Vagina (tissue), 2 donors: ENCODE data around the gene AGFG1. TPM values are rescaled to one million over a fixed set of nuclear protein-coding genes. Genes with fewer than 3 reads are reported as not detected.

ENCODE experiments used
- DNase-seq, 2 donors: peaks; one replicate each; pipeline ENCODE4 v3.0.0-alpha.2; 2017; ENCODE audit errors: extremely low spot score in 2 of 2
- H3K27ac ChIP-seq: fragments of 200-600 bp; sonication (generic); one replicate; pipeline ENCODE4 v1.5.1; 2019
- H3K27me3 ChIP-seq: fragments of 200-600 bp; sonication (generic); one replicate; pipeline ENCODE4 v1.5.1; 2019
- H3K36me3 ChIP-seq, 2 donors: fragments of 200-600 bp; sonication (generic); one replicate each; pipeline ENCODE4 v1.5.1; 2017 to 2019
- H3K4me1 ChIP-seq: fragments of 200-600 bp; sonication (generic); one replicate; pipeline ENCODE4 v1.5.1; 2019
- H3K4me3 ChIP-seq, 2 donors: fragments of 200-600 bp; sonication (generic); 1 replicate in 1 of 2; 2 replicates in 1 of 2; pipeline ENCODE4 v1.5.1; 2016 to 2019
- H3K9me3 ChIP-seq: fragments of 200-600 bp; sonication (generic); one replicate; pipeline ENCODE4 v1.5.1; 2019
- POLR2A ChIP-seq, 2 donors: fragments of 450-650 bp; IDR thresholded peaks; one replicate each; pipeline ENCODE4 v1.6.1; 2017; ENCODE audit warnings: antibody characterized with exemption in 2 of 2, mild to moderate bottlenecking in 2 of 2, moderate library complexity in 2 of 2
- POLR2AphosphoS5 ChIP-seq, 2 donors: sonication (generic); formaldehyde crosslinking; IDR thresholded peaks; one replicate each; pipeline ENCODE4 v1.9.0; 2017; ENCODE audit warnings: antibody characterized with exemption in 2 of 2, mild to moderate bottlenecking in 2 of 2, low read depth in 1 of 2; ENCODE audit not compliant: insufficient read depth in 1 of 2
- intact Hi-C: fragments of 100-400 bp; cut with DNase I; formaldehyde crosslinking; loops from one replicate; pipeline ENCODE4 v1.15.1; 2023
- total RNA-seq: library from RNA; depleted of rRNA; stranded (reverse); fragments of >200 nt; gene quantifications from one replicate; pipeline ENCODE4 v1.2.3, GENCODE V29; 2016
- TF ChIP-seq, protein P1 (sequence below), 3 experiments: fragments of 450-650 bp in 2 of 3; fragments of 200-600 bp in 1 of 3; sonication (generic) in 1 of 3; IDR thresholded peaks; one replicate each; pipeline ENCODE4 v1.5.1; 2017 to 2019; ENCODE audit warnings: antibody characterized with exemption in 3 of 3, mild to moderate bottlenecking in 2 of 3, moderate library complexity in 2 of 3

The AGFG1 gene
- total RNA-seq, 1 donor from 2014 or later = 53.3 TPM

DNA sequence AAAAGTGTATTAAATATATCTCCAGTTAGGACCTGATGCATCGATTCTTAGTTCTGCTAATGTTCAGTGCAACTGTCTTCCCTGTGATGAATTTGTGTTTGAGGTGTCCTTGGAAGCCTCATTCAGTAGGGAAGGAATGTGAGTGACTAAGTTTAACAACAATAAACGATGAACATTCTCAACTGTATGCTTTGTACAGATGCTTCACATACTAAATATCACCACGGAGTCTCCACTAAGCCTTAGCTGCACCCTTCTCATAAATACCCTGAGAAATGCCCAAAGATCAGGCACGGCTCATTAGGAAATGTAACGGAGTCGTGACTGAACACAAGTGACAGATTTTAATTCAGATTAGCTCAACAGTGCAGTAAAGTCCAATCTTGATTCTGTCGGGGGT, 24.4 kb upstream of the AGFG1 start:
- no peak overlapping the region for H3K4me3 ChIP-seq
- TF ChIP-seq POLR2A (IDR thresholded peaks at IDR 0.05) = no peak
- no peak for TF ChIP-seq POLR2AphosphoS5 (IDR thresholded peaks at IDR 0.05; ENCODE audit: insufficient read depth in 1 of 2, low read depth in 1 of 2)
- TF ChIP-seq, protein P1, sequence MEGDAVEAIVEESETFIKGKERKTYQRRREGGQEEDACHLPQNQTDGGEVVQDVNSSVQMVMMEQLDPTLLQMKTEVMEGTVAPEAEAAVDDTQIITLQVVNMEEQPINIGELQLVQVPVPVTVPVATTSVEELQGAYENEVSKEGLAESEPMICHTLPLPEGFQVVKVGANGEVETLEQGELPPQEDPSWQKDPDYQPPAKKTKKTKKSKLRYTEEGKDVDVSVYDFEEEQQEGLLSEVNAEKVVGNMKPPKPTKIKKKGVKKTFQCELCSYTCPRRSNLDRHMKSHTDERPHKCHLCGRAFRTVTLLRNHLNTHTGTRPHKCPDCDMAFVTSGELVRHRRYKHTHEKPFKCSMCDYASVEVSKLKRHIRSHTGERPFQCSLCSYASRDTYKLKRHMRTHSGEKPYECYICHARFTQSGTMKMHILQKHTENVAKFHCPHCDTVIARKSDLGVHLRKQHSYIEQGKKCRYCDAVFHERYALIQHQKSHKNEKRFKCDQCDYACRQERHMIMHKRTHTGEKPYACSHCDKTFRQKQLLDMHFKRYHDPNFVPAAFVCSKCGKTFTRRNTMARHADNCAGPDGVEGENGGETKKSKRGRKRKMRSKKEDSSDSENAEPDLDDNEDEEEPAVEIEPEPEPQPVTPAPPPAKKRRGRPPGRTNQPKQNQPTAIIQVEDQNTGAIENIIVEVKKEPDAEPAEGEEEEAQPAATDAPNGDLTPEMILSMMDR (IDR thresholded peaks at IDR 0.05) = no peak
- intact Hi-C loops = no loop called here
- no peak for DNase-seq
- no peaks in the 10 kb centered on the region for H3K27me3 ChIP-seq
- H3K27ac ChIP-seq = no peak overlapping the region
- no peaks in the 10 kb centered on the region for H3K36me3 ChIP-seq
- H3K9me3 ChIP-seq = no peaks in the 10 kb centered on the region
- no peaks in the 10 kb centered on the region for H3K4me1 ChIP-seq

DNA sequence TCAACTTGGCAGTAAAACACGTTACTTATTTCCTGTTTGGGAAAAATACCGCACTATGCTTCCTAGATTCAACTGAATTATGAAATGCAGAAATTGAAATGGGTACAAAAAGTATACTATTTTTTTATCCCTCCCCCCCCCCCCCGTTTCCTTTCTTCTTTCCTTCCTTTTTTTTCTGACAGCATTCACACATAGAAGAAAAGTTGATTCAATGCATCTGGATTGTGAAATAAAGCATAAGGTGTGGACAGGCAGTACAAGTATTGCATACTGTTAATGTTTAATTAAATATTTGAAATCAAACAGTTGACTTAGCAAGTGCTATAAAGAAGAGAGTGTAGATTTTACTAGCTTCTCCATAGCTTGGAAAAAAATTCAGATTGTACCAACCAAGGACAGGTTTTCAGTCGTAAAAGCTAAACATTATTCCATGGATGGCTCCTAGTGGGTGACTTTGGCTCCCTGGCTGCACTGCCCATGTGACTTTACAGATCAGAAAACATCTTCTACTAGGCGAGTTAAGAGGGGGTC, 21.6 kb upstream of the AGFG1 start:
- Histone ChIP-seq H3K27ac (no peak overlapping the region), H3K9me3 (no peaks in the 10 kb centered on the region), H3K4me3 (no peak overlapping the region), H3K36me3 (no peaks in the 10 kb centered on the region), H3K4me1 (no peaks in the 10 kb centered on the region), H3K27me3 (no peaks in the 10 kb centered on the region)
- no peak for TF ChIP-seq POLR2A (IDR thresholded peaks at IDR 0.05)
- TF ChIP-seq, protein P1 (IDR thresholded peaks at IDR 0.05) = no peak
- TF ChIP-seq POLR2AphosphoS5 (IDR thresholded peaks at IDR 0.05; ENCODE audit: insufficient read depth in 1 of 2, low read depth in 1 of 2) = no peak
- intact Hi-C loops = no loop called here
- no peak for DNase-seq

DNA sequence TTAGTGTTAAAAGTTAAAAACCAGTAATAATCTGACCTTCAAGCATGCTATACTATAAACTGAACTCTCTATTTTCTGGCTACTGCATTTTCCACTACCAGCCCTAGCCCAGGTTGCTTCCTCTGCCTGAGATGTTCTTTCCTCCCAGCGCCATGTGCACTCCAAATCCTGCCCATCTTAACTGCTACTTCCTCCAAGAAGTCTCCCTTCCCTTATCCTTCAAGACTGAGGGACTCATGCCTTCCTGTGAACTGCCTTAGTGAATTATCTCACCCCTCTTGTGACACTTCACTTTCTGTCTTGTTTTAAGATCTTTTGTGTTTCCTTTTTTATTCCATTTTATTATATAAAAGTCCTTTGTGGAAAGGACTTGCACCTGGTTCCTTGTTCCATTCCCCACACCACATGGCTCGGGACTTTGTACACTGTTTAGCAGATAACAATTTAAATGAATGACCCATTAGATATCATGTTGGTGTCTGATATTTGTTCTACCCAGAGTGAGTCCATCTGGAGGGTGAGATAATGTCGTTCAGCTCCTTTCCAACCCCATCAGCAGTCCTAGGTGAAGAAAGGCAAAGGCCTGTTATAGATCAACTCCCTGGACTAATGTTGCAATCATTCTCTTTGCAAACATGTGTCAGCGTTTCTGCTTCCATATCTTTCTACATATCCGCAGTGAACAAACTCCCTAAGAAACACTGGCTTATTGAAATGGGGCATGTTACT, 20.9 kb upstream of the AGFG1 start:
- Histone ChIP-seq H3K27me3 (no peaks in the 10 kb centered on the region), H3K27ac (no peak overlapping the region), H3K4me1 (no peaks in the 10 kb centered on the region), H3K4me3 (no peak overlapping the region), H3K9me3 (no peaks in the 10 kb centered on the region), H3K36me3 (no peaks in the 10 kb centered on the region)
- TF ChIP-seq POLR2AphosphoS5 (IDR thresholded peaks at IDR 0.05; ENCODE audit: insufficient read depth in 1 of 2, low read depth in 1 of 2) (no peak), POLR2A (IDR thresholded peaks at IDR 0.05) (no peak)
- TF ChIP-seq, protein P1 (IDR thresholded peaks at IDR 0.05) = no peak
- intact Hi-C loops = no loop called here
- no peak for DNase-seq

DNA sequence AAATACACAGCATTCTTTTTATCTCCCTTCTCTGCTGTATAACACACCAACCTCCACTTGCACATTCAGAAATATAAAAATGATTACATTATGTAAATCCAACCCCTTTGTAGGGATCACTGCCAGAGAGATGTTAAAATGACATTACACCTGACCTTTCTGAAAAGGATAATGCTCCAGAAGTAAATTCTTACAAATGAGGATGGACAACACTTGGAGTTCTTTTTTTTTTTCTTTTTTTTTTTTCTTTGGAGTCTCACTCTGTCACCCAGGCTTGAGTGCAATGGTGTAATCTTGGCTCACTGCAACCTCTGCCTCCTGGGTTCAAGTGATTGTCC, 20.3 kb upstream of the AGFG1 start:
- H3K4me1 ChIP-seq = no peaks in the 10 kb centered on the region
- no peak overlapping the region for H3K27ac ChIP-seq
- H3K27me3 ChIP-seq = no peaks in the 10 kb centered on the region
- no peaks in the 10 kb centered on the region for H3K9me3 ChIP-seq
- no peak for TF ChIP-seq POLR2A (IDR thresholded peaks at IDR 0.05)
- TF ChIP-seq, protein P1 (IDR thresholded peaks at IDR 0.05) = no peak
- TF ChIP-seq POLR2AphosphoS5 (IDR thresholded peaks at IDR 0.05; ENCODE audit: insufficient read depth in 1 of 2, low read depth in 1 of 2) = no peak
- no peaks in the 10 kb centered on the region for H3K36me3 ChIP-seq
- intact Hi-C loops = no loop called here
- H3K4me3 ChIP-seq = no peak overlapping the region
- no peak for DNase-seq

DNA sequence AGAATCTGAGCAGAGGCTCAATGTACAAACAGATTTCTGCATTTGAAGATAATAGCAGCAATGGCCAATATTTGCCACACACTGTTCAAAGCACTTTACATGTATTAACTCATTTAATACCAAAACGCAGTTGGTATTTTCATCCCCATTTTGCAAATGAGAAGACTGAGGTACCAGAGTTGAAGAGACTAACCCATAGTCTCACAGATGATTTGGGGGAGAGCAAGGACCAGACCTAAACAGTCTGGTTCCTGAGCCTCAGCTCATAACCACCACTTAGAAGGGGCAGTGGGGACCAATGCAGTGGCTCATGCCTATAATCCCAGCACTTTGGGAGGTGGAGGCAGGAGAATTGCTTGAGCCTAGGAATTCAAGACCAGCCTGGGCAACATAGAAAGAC, 18.1 kb upstream of the AGFG1 start:
- no peaks in the 10 kb centered on the region for H3K9me3 ChIP-seq
- H3K4me1 ChIP-seq = no peaks in the 10 kb centered on the region
- H3K4me3 ChIP-seq = no peak overlapping the region
- intact Hi-C loops = no loop called here
- H3K27ac ChIP-seq = no peak overlapping the region
- no peak for DNase-seq
- H3K27me3 ChIP-seq = no peaks in the 10 kb centered on the region
- TF ChIP-seq POLR2A (IDR thresholded peaks at IDR 0.05) (no peak), POLR2AphosphoS5 (IDR thresholded peaks at IDR 0.05; ENCODE audit: insufficient read depth in 1 of 2, low read depth in 1 of 2) (no peak)
- TF ChIP-seq, protein P1 (IDR thresholded peaks at IDR 0.05) = no peak
- H3K36me3 ChIP-seq = no peaks in the 10 kb centered on the region
